NCI-H2107 treated with DMSO at 0.1 percent for 48 hours (cell line): Measurements from ENCODE around the gene TNFSF4.
"Not testable (repeated sequence)": the region's sequence is repeated elsewhere in the genome, so short reads cannot be mapped to it uniquely, and the experiment has no call there.

Experiments used
- DNase-seq: peaks from one replicate; lab custom pipeline; 2025; ENCODE audit not compliant: unreplicated experiment; lab: John Stamatoyannopoulos, UW

TNFSF4 gene, protein sequence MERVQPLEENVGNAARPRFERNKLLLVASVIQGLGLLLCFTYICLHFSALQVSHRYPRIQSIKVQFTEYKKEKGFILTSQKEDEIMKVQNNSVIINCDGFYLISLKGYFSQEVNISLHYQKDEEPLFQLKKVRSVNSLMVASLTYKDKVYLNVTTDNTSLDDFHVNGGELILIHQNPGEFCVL

DNA sequence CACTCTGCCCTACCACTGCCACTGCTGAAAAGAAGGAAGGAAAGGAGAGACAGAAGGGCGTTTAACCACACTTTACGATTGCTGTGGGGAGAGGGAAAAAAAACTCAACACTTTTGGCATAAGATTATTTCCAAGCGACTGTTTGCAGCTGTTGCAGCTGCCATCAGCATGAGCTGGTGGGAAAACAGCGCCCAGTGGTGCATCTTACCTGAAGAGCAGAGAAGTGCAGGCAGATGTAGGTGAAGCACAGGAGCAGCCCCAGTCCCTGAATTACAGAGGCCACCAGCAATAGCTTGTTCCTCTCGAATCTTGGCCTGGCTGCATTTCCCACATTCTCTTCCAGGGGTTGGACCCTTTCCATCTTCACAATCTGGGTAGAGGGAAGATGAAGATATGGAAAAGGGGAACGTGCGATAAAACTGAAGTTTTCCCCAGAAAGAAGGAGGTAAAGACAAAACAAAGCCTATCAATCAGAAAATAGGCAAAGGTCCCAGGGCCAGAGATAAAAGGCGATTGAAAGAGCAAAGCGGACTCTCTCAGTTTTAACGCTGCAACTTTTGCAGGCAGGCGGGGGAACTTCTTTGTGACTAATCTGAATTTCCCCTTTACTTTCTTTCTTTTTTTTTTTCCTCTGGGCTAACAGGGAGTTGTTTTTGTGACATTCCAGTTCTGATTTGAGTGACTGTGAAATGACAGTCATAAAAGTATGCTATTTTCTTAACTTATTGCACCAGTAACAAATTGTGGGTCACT is at the start of gene TNFSF4:
TSS of gene TNFSF4 (minus strand) at position 516 of the 753 bp plus-strand sequence. CDS start at position 361, 155 bp downstream.
- no peak for DNase-seq

DNA sequence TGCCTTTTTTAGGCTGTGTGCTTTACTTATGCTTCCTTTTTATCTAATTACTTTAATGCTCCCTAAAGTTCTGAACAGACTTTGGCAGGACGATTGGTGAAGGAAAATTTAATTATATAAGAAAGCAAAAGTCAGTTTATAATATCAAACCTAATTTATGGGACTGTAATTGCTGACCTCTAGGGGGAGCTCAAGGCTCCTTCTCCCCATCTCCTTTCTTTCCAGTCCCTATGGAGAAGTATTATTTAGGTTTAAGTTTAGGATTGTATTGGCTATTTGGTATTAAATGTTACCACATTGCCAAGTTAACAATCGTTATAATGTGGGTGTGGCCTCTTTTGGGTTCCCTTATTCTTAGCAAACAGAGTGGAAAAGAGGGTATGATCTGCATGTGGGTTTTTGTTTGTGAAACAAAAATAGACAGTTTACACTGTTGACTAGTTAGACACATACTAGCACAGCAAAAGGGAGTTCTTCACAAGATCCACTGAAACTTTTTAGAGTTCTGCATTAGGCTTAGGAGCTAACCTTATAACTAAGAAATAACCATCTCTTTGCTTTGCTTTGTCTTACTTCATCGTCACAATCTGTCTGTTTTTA is 48.2 kb upstream of the TNFSF4 start:
- no peak for DNase-seq

DNA sequence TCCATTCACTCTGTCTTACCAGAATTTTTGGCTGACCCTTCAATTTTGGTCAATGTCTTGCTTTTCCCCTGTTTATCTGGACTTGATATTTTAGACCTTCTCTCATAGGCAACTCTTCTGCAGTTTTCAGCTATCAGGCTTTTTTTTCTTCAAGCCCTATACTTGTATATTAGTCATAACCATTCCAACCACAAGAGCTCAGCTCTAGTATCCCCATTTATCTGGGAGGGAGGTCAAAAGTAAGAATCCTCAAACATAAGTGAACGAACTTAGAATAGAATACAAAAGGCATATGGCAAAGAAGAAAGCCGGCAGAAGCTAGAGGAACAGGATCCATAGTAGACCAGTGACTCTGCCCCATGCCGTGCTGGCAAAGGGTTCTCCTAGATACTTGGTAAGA is 45.9 kb upstream of the TNFSF4 start:
- no peak for DNase-seq

DNA sequence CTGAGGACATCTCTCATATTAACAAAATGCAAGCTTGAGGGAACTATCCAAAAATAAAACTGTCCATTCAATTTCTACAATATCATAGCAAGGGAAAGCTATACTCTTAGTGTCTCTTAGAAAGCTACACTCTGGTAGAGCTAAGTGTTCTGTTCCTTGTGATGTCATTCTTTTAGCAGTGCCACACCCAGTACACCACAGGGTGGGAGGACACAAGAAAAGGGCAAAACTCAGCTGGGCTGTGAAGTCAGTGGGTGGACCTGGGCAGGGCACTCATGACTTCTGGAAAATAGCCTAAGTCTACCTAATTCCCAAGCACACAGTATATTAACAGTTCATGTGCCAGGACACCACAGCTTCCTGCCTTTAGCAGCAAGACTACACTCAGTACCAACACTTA is 42.2 kb upstream of the TNFSF4 start:
- no peak for DNase-seq

DNA sequence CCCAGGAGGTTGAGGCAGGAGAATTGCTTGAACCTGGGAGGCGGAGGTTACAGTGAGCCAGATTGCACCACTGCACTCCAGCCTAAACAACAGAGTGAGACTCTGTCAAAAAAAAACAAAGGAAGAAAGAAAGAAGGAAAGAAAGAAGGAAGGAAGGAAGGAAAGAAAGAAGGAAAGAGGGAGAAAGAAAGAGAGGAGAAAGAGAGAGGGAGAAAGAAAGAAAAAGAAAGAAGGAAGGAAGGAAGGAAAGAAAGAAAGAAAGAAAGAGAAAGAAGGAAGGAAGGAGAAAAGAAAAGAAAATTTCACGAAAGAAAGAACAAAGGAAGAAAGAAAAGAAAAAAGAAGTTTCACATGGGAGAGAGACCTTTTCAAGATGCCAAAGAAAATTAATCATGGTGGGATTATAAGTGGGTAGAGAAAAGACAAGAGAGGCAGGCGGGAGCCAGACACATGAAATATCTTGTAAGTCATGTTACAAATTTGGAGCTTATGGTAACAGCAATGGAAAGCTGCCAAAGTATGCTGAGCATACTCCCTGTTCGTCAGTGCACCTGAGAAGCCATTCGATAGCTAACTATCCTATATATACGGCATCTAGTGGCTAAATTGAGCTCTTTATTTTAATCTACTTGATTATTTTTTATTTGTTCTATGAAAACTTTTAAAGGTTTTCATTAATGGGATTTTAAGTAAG is 41.3 kb upstream of the TNFSF4 start:
- no peak for DNase-seq

DNA sequence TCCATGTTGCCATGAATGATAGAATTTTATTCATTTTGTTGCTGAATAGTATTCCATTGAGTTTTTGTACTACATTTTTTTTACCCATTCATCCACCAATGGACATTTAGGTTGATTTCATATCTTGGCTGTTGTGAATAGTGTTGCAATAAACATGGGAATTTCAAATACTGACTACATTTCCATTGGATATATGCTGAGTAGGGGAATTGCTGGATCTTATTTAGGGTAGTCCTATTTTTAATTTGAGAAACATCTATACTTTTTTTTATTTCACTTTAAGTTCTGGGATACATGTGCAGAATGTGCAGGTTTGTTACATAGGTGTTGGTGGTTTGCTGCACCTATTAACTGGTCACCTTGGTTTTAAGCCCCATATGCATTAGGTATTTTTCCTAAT is 38.8 kb upstream of the TNFSF4 start:
- DNase-seq, result no peak

DNA sequence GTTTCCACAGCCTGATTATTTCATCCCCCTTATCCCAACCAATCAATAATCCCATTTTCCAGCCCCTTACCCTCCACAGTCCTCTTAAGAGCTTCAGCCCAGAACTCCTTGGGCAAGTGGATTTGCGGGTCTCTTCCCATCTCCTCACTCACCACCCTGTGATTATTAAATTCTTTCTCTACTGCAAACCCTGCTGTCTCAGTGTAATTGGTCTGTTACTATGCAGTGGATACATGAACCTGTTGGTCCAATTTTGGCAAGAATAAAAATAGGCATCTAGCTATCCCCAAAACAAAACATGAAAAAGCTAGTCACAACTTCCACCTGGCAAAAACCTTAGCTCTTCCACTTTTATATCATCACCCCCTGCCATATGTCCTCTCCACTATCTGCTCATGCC is 36.2 kb upstream of the TNFSF4 start:
- no peak for DNase-seq

DNA sequence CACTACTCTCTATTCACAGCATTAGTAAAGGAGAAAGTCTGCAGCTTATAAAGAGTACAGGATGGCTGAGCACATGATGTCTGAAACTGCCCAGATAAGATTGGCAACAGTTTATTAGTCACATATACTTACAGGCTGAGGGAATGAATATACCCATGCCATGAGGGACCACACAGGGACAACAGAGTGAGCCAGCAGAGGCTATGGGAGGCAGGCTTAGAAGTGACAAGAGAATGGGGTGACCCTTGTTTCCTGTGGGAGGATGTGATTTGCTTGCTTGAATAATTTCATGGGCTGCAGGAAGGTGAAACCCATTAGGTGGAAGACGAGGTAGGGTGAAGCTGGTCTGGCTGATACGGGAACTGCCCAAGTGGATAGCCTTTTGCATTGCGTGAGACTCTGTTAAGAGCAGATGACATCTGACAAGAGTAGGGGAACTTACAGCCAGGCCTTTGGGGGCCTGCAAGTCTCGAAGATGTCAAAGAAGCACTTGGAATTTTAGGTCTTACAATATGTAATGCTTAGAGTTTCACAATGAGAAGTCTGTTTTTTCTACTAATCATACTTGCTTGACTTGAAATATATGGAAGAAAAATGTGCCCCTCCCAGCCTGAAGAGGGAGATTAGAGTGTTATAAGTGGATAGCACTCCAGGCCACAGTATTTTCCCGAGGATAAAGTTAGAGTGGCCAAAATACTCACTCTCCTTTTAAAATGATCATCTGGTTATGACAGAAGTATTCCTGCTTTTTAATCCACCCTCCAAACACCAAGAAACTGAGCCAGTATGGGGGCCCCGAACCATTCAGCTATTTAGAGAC is 34.6 kb upstream of the TNFSF4 start:
- DNase-seq, result no peak

DNA sequence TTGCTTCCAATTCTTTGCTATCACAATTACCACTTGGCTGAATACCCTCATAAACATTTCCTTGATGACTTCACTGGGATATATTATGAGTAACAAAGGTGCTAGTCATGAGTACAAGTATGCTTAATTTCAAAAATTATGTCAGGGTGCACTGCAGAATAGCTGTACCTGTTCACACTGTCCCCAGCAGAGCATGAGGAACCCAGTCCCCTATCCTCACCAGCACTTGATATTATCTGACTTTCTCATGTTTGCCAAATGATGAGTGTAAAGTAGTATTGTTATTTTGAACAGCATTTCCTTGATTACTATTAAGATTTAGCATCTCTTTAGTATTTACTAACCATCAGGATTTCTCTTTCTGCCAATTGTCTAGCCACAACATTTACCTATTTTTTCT is 33.5 kb upstream of the TNFSF4 start:
- DNase-seq, result no peak

DNA sequence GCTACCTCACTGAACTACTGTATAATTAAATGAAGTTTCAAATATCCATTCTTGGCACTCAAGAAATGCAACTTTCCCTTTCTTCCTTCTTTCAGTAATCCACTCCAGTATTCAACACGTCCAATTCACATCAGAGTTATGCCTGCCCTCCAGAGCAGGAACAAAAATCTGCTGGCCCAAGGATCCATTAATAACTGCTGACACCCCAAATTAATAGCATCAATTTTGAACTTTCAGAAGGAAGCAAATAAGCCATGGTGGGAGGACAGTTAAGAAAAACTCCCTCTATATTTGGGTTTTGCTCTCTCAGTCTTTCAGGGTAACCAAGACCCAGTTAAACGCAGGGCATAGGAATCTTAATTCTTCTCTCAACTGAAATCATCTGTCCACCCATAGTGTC is 31.9 kb upstream of the TNFSF4 start:
- no peak for DNase-seq

DNA sequence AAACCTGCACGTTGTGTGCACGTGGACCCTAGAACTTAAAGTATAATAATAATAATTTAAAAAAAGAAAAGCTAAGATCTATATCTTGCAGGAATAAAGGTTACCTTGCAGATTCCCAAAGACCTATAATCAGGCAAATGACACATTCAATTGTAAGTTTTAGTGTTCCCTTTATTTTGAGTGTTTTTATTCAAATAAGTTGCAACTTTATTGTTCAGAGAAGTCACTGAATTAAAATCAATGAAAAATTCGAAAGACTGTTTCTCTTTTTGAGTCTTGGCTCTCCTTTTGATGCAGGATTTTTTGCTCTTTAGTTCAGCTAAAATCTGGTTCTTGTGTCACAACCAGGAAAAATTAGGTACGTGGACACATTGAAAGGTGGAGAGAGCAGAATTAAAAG is 27.8 kb upstream of the TNFSF4 start:
- no peak for DNase-seq

DNA sequence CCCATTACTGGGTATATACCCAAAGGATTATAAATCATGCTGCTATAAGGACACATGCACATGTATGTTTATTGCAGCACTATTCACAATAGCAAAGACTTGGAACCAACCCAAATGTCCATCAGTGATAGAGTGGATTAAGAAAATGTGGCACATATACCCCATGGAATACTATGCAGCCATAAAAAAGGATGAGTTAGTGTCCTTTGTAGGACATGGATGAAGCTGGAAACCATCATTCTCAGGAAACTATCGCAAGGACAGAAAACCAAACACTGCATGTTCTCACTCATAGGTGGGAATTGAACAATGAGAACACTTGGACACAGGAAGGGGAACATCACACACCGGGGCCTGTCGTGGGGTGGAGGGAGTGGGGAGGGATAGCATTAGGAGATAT is 27.3 kb upstream of the TNFSF4 start:
- not testable (repeated sequence) for DNase-seq

DNA sequence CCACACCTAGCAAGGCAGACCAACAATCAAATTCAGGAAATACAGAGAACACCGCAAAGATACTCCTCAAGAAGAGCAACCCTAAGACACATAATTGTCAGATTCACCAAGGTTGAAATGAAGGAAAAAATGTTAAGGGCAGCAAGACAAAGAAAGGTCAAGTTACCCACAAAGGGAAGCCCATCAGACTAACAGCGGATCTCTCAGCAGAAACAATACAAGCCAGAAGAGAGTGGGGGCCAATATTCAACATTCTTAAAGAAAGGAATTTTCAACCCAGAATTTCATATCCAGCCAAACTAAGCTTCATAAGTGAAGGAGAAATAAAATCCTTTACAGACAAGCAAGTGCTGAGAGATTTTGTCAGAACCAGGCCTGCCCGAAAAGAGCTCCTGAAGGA is 21.9 kb upstream of the TNFSF4 start:
- DNase-seq, result not testable (repeated sequence)

DNA sequence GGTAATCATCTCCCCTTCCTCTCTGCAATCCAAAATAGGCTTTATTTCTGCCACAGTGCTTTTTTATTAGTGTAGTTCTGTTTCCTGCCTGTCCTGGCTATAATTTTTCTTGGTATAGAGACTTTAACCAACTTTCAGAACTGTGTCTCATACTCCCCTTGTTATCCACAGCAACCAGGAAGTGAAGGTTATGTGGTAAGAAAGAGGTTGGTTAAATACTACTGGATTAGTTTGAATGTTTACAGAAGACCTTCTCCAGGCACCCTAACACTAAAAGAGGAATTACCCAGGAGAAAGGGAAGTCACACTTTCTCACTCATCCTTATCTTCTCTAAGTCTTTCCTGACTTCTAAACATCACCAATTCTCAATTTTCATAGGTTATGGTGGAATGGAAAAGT is 17.8 kb upstream of the TNFSF4 start:
- DNase-seq, result no peak

DNA sequence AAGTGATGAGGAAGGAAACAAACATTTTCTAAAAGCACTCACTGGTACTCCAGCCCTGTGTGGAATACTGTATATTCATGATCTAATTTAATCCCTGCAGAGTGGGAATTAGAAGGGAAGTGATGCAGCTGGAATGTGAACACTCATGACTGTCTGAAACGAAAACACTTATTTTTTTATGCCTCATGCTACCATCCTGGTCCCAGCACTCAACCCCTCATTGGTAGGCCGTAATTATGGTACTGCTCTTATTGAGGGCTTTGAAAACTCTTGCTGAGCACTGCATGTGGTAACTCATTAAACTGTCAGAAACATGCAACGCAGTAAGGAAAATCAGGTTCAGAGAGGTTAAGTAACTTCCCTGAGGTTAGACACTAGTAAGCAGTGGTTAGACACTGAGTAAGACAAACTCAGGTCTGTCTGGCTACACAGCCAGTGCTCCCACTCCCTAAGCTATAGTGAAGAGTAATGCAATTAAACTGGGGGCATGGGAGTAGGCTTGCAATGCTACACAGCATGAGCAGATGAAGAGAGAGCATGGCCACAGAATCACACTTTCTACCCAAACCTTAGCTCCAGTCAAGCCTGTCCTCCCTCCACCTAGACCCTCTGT is 17.3 kb upstream of the TNFSF4 start:
- no peak for DNase-seq

DNA sequence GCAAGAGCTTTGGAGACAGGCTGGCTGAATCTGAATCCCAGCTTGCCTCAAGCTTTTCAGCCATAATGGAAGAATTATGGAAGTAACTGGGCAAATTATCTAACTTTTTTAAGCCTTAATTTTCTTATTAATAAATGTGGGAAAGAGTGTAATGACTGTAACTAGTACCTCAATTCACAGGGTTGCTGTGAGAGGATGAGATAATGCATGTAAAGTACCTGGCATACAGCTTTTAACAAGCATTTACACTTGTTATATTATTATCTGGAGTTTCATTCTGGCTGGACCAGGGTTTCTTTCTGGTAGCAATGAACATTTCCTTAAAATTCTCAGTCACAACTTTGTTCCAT is 15.9 kb upstream of the TNFSF4 start:
- DNase-seq, result no peak

DNA sequence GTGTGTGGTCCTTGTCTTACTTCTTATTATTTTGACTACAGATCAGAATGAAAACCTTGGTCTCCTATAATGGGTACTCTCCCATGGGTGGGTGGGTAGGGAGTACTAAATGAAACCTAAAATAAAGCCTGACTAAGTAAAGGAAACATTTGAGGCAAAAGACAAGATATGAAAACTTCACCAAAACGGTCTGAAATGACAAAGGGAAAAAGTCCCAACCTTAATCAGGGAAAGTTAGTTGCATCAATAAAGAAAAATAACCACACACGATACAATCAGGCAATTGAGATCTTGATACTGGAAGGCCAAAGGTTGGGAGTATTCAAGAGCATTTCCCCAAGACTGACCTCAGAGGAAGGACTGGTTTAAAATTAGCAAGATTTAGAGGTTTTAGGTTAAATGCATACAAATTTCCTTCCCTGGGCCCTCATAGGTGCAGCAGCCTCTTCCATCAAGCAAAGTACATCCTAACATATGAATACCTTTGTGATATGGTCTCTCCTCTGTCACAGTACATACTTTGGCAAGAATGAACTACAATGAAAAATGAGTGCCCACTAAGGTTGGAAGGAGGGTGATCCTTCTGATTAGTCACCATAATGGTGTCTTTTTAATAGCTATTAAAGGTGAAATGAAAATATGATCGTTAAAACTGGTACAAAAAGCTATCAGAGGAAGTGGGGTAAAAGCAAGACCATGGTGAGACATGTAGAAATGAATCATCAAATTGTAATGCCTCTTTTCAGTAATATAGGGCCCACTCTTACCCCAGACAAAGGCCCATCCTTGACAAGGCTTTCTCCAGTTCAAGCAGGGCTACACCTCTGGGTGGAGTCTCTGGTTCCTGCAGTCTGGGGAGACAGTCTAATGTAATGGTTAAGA is 15.3 kb upstream of the TNFSF4 start:
- no peak for DNase-seq

DNA sequence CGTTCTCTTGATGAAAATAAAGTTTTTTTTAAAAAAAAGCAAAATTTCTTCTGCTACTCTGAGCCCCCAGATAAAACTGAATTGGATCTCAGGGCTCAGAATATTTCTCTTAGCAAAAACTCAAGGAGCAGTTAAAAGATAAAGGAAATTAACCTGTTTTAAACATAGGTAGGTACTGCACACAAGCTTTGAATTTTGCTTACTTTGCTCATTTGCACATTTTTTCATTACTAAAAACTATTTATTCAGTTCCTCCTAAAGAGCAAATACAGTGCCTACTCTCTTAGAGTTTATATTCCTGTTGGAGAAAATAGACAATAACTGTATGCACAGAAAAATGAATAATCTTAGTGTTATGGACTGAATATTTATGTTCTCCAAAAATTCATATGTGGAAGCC is 13.0 kb upstream of the TNFSF4 start:
- no peak for DNase-seq

DNA sequence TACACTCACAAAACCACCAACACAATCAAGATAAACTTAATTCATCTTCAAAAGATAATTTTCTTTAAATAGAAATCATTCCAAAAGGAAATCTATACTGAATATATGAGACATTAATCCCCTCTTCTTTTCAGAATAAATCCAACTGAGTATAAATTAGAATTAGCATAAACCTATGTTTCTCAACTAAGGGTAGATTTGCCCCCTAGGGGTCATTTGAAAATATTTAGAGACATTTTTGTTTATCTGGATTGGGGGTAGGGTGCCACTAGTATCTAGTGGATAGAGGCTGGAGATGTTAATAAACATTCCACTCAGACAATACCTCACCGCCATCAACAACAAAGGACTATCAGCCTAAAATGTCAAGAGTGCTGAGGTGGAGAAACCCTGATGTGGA is 6.5 kb upstream of the TNFSF4 start:
- no peak for DNase-seq

DNA sequence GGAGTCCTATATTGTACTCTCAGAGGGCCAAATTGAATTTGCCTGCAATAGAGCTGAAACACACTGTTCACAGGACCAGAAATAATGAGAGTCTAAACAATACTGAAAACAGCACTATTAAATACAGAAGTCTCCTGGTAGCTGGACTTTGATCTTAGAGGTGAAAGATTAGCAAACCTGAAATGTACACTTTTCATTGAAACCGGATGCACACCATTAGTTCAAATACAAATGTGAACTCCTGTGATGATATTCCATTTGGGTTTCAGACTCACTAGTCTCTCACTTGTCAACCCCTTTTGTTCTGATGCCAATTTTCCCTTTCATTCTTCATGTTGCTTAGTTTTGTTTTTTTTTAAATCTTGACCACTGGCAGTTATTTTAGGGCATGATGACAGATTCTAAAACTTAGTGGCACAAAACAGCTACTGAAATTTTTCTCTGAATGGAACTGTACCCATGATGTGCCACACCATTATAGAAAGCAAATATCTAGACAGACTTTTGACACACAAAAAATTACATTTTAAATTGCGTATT is 5.9 kb upstream of the TNFSF4 start:
- no peak for DNase-seq
